Testis (tissue), 2 donors: Measurements from ENCODE around the gene ADM5.

Experiments
- CTCF ChIP-seq, 3 experiments: fragments of 450-650 bp in 2 of 3; fragments of 200-600 bp in 1 of 3; sonication (generic) in 1 of 3; IDR thresholded peaks; one replicate each; pipeline ENCODE4 v1.5.1; 2016 to 2019; ENCODE audit warnings: antibody characterized with exemption in 3 of 3, mild to moderate bottlenecking in 2 of 3, moderate library complexity in 1 of 3
- POLR2A ChIP-seq: fragments of 450-650 bp; IDR thresholded peaks from one replicate; pipeline ENCODE4 v1.6.1; 2017; ENCODE audit warnings: antibody characterized with exemption, mild to moderate bottlenecking, moderate library complexity

- no peak for TF ChIP-seq CTCF (IDR thresholded peaks at IDR 0.05)
- no peak for TF ChIP-seq POLR2A
These were observed 36.6 kb upstream of the ADM5 start for GRCh38 chr19:49652551-49653465.
